GM18861 (cell line): ENCODE measurements around the gene MAGEC3.

Source experiments
- ATAC-seq: cut with Tn5 transposase; IDR thresholded peaks from one replicate; pipeline ENCODE4 v1.9.1; 2021; ENCODE audit not compliant: unreplicated experiment

The MAGEC3 gene

DNA sequence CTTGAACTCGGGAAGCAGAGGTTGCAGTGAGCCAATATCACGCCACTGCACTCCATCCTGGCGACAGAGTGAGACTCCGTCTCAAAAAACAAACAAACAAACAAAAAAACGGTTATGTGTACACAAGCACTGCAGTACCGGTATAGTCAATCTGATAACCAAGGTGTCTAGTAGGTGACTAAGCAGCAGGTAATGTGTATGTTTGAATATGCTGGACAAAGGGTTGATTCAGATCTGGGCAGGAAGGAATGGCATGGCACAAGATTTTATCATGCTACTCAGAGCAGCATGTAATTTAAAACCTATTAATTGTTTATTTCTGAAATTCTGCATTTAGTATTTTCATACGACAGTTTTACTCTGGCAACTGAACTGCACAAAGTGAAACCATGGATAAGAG is 107.3 kb downstream of the MAGEC3 start:
- ATAC-seq: no peak

DNA sequence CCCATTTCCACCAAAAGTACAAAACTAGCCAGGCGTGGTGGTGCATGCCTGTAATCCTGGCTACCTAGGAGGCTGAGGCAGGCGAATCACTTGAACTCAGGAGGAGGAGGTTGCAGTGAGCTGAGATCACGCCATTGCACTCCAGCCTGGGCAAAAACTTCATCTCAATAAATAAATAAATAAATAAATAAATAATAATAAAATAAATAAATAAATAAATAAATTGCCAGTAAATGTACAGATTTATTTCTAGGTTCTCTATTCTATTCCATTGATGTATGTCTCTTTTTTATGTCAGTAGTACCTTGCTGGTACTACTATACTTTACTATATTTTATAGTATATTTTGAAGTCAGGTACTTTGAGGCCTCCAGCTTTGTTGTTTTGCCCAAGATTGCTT is 109.2 kb downstream of the MAGEC3 start:
- no peak for ATAC-seq
